ENCODE measurements around the gene C5orf24.
"Not testable (repeated sequence)": the region's sequence is repeated elsewhere in the genome, so short reads cannot be mapped to it uniquely, and the experiment has no call there.

Gene C5orf24

GRCh38 chr5:134878403-134878802 lies 32.6 kb downstream of the C5orf24 start:
- no peaks in the 10 kb centered on the region for H3K27me3 ChIP-seq (ENCODE audit: insufficient read depth, low read length)
- H3K23ac ChIP-seq (ENCODE audit: low read length): no peak overlapping the region
- H3K4ac ChIP-seq (ENCODE audit: low read depth, low read length): no peak overlapping the region
- H3K9me3 ChIP-seq (ENCODE audit: insufficient read depth, low read depth, low read length): no peaks in the 10 kb centered on the region
- no peak overlapping the region for H2BK12ac ChIP-seq (ENCODE audit: low read length)
- H3K9ac ChIP-seq (ENCODE audit: low read length): peak overlapping the region; percentile 38
- WGBS (ENCODE audit: extremely low coverage, insufficient coverage, insufficient read length): no CpG with 5 or more reads among the region's 3 CpGs
- H4K8ac ChIP-seq (ENCODE audit: low read depth, low read length): no peak overlapping the region
- H2BK120ac ChIP-seq (ENCODE audit: insufficient read depth, low read length, poor library complexity): no peak overlapping the region
- H2AK5ac ChIP-seq (ENCODE audit: low read length): no peak overlapping the region
- H3K79me2 ChIP-seq (ENCODE audit: control insufficient read depth, insufficient read depth, low read length, poor library complexity): peaks cover 5% of the 10 kb centered on the region
- H4K91ac ChIP-seq (ENCODE audit: low read depth, low read length): no peak overlapping the region
- H3K18ac ChIP-seq (ENCODE audit: low read length): no peak overlapping the region
- H3K4me3 ChIP-seq (ENCODE audit: low read depth, low read length): no peak overlapping the region
- H3K36me3 ChIP-seq (ENCODE audit: control insufficient read depth in 1 of 2, insufficient read depth in 2 of 2, low read length in 2 of 2): no peaks in the 10 kb centered on the region
- no peak overlapping the region for H3K27ac ChIP-seq (ENCODE audit: low read depth, low read length)
- peaks cover 5 to 8% of the 10 kb centered on the region in 2 experiments for H3K4me1 ChIP-seq (ENCODE audit: control insufficient read depth in 1 of 2, insufficient read depth in 2 of 2, low read length in 2 of 2)
- no peak for DNase-seq
- no peak overlapping the region for H2BK5ac ChIP-seq (ENCODE audit: low read depth, low read length, poor library complexity)
- H2AFZ ChIP-seq (ENCODE audit: insufficient read depth, low read length, poor library complexity): no peak overlapping the region
- no peak overlapping the region for H3K14ac ChIP-seq (ENCODE audit: low read length)
- no peak overlapping the region for H4K12ac ChIP-seq (ENCODE audit: low read depth, low read length)
- no peak overlapping the region for H3K4me2 ChIP-seq (ENCODE audit: low read length)
- H3K79me1 ChIP-seq (ENCODE audit: low read length): peaks cover 8% of the 10 kb centered on the region

GRCh38 chr5:134879456-134879855 lies 33.7 kb downstream of the C5orf24 start:
- Histone ChIP-seq H3K14ac (ENCODE audit: low read length) (no peak overlapping the region), H3K18ac (ENCODE audit: low read length) (no peak overlapping the region), H3K4ac (ENCODE audit: low read depth, low read length) (no peak overlapping the region), H2BK120ac (ENCODE audit: insufficient read depth, low read length, poor library complexity) (no peak overlapping the region), H4K91ac (ENCODE audit: low read depth, low read length) (no peak overlapping the region), H2BK12ac (ENCODE audit: low read length) (no peak overlapping the region), H3K9ac (ENCODE audit: low read length) (no peak overlapping the region), H3K4me2 (ENCODE audit: low read length) (no peak overlapping the region), H3K36me3 (ENCODE audit: control insufficient read depth in 1 of 2, insufficient read depth in 2 of 2, low read length in 2 of 2) (no peaks in the 10 kb centered on the region), H3K79me1 (ENCODE audit: low read length) (peaks cover 2% of the 10 kb centered on the region), H3K4me3 (ENCODE audit: low read depth, low read length) (no peak overlapping the region), H2BK5ac (ENCODE audit: low read depth, low read length, poor library complexity) (no peak overlapping the region), H3K23ac (ENCODE audit: low read length) (no peak overlapping the region), H2AFZ (ENCODE audit: insufficient read depth, low read length, poor library complexity) (no peak overlapping the region), H3K4me1 (ENCODE audit: control insufficient read depth in 1 of 2, insufficient read depth in 2 of 2, low read length in 2 of 2) (peaks cover 2 to 4% of the 10 kb centered on the region in 2 experiments), H3K79me2 (ENCODE audit: control insufficient read depth, insufficient read depth, low read length, poor library complexity) (peaks cover 2% of the 10 kb centered on the region), H3K9me3 (ENCODE audit: insufficient read depth, low read depth, low read length) (no peaks in the 10 kb centered on the region), H3K27ac (ENCODE audit: low read depth, low read length) (no peak overlapping the region), H2AK5ac (ENCODE audit: low read length) (no peak overlapping the region), H4K12ac (ENCODE audit: low read depth, low read length) (no peak overlapping the region), H4K8ac (ENCODE audit: low read depth, low read length) (no peak overlapping the region), H3K27me3 (ENCODE audit: insufficient read depth, low read length) (no peaks in the 10 kb centered on the region)
- WGBS (ENCODE audit: extremely low coverage, insufficient coverage, insufficient read length): no CpG with 5 or more reads among the region's 3 CpGs
- DNase-seq: no peak

GRCh38 chr5:134880937-134881336 lies 35.2 kb downstream of the C5orf24 start:
- not testable (repeated sequence) for H2AK5ac ChIP-seq (ENCODE audit: low read length); H3K23ac ChIP-seq (ENCODE audit: low read length); H2BK12ac ChIP-seq (ENCODE audit: low read length); H2BK5ac ChIP-seq (ENCODE audit: low read depth, low read length, poor library complexity); H4K91ac ChIP-seq (ENCODE audit: low read depth, low read length); H3K14ac ChIP-seq (ENCODE audit: low read length); H3K36me3 ChIP-seq (ENCODE audit: control insufficient read depth in 1 of 2, insufficient read depth in 2 of 2, low read length in 2 of 2); H3K79me2 ChIP-seq (ENCODE audit: control insufficient read depth, insufficient read depth, low read length, poor library complexity); H2AFZ ChIP-seq (ENCODE audit: insufficient read depth, low read length, poor library complexity); H4K8ac ChIP-seq (ENCODE audit: low read depth, low read length); H4K12ac ChIP-seq (ENCODE audit: low read depth, low read length); H3K4me2 ChIP-seq (ENCODE audit: low read length); H3K4me1 ChIP-seq (ENCODE audit: control insufficient read depth in 1 of 2, insufficient read depth in 2 of 2, low read length in 2 of 2); H2BK120ac ChIP-seq (ENCODE audit: insufficient read depth, low read length, poor library complexity); DNase-seq; H3K4ac ChIP-seq (ENCODE audit: low read depth, low read length); H3K27ac ChIP-seq (ENCODE audit: low read depth, low read length); H3K4me3 ChIP-seq (ENCODE audit: low read depth, low read length); H3K9me3 ChIP-seq (ENCODE audit: insufficient read depth, low read depth, low read length); H3K18ac ChIP-seq (ENCODE audit: low read length); H3K79me1 ChIP-seq (ENCODE audit: low read length); H3K27me3 ChIP-seq (ENCODE audit: insufficient read depth, low read length); H3K9ac ChIP-seq (ENCODE audit: low read length)
- WGBS (ENCODE audit: extremely low coverage, insufficient coverage, insufficient read length): no CpG with 5 or more reads among the region's 3 CpGs

- H2AK5ac ChIP-seq (ENCODE audit: low read length); H3K18ac ChIP-seq (ENCODE audit: low read length); H3K27me3 ChIP-seq (ENCODE audit: insufficient read depth, low read length); H2BK5ac ChIP-seq (ENCODE audit: low read depth, low read length, poor library complexity); H2BK120ac ChIP-seq (ENCODE audit: insufficient read depth, low read length, poor library complexity); H2AFZ ChIP-seq (ENCODE audit: insufficient read depth, low read length, poor library complexity); H3K4me3 ChIP-seq (ENCODE audit: low read depth, low read length); H4K91ac ChIP-seq (ENCODE audit: low read depth, low read length); H3K23ac ChIP-seq (ENCODE audit: low read length); H3K79me1 ChIP-seq (ENCODE audit: low read length); DNase-seq; H3K36me3 ChIP-seq (ENCODE audit: control insufficient read depth in 1 of 2, insufficient read depth in 2 of 2, low read length in 2 of 2); H4K8ac ChIP-seq (ENCODE audit: low read depth, low read length); H3K27ac ChIP-seq (ENCODE audit: low read depth, low read length); H3K4ac ChIP-seq (ENCODE audit: low read depth, low read length); H3K4me2 ChIP-seq (ENCODE audit: low read length); H4K12ac ChIP-seq (ENCODE audit: low read depth, low read length); H3K79me2 ChIP-seq (ENCODE audit: control insufficient read depth, insufficient read depth, low read length, poor library complexity); H2BK12ac ChIP-seq (ENCODE audit: low read length); H3K4me1 ChIP-seq (ENCODE audit: control insufficient read depth in 1 of 2, insufficient read depth in 2 of 2, low read length in 2 of 2); H3K9ac ChIP-seq (ENCODE audit: low read length); H3K14ac ChIP-seq (ENCODE audit: low read length); H3K9me3 ChIP-seq (ENCODE audit: insufficient read depth, low read depth, low read length): not testable (repeated sequence)
- no CpG with 5 or more reads among the region's 30 CpGs for WGBS (ENCODE audit: extremely low coverage, insufficient coverage, insufficient read length)
Observed at GRCh38 chr5:134881711-134882110, 35.9 kb downstream of the C5orf24 start.
